HEK293 (cell line): ENCODE measurements around the gene EML3.

ENCODE experiments used
- IKZF3 ChIP-seq: fragments of 450-650 bp; IDR thresholded peaks from 2 replicates; pipeline ENCODE4 v1.5.0; 2018; ENCODE audit warnings: missing biosample characterization, mild to moderate bottlenecking, missing genetic modification characterization, moderate library complexity
- SCRT2 ChIP-seq: fragments of 450-650 bp; formaldehyde crosslinking; IDR thresholded peaks from 2 replicates; pipeline ENCODE4 v1.5.1; 2016; ENCODE audit warnings: missing biosample characterization, missing genetic modification characterization
- SP3 ChIP-seq: fragments of 450-650 bp; formaldehyde crosslinking; IDR thresholded peaks from 2 replicates; pipeline ENCODE4 v1.5.1; 2016; ENCODE audit warnings: missing biosample characterization, missing genetic modification characterization
- ZBTB44 ChIP-seq: fragments of 450-650 bp; IDR thresholded peaks from 2 replicates; pipeline ENCODE4 v1.5.1; 2018; ENCODE audit warnings: missing biosample characterization, mild to moderate bottlenecking, missing genetic modification characterization
- ZBTB8A ChIP-seq: fragments of 450-650 bp; formaldehyde crosslinking; IDR thresholded peaks from 2 replicates; pipeline ENCODE4 v1.5.1; 2016; ENCODE audit warnings: missing biosample characterization, missing genetic modification characterization
- ZEB2 ChIP-seq: fragments of 450-650 bp; formaldehyde crosslinking; IDR thresholded peaks from 2 replicates; pipeline ENCODE4 v1.5.1; 2016; ENCODE audit warnings: missing biosample characterization, missing genetic modification characterization
- ZNF112 ChIP-seq: fragments of 450-650 bp; formaldehyde crosslinking; IDR thresholded peaks from 2 replicates; pipeline ENCODE4 v1.5.0; 2017; ENCODE audit warnings: missing biosample characterization, missing genetic modification characterization
- ZNF121 ChIP-seq: fragments of 450-650 bp; formaldehyde crosslinking; IDR thresholded peaks from 2 replicates; pipeline ENCODE4 v1.5.1; 2016; ENCODE audit warnings: missing biosample characterization, missing genetic modification characterization
- ZNF140 ChIP-seq: fragments of 450-650 bp; formaldehyde crosslinking; IDR thresholded peaks from 2 replicates; pipeline ENCODE4 v1.5.1; 2016; ENCODE audit warnings: missing biosample characterization, missing genetic modification characterization
- ZNF157 ChIP-seq: fragments of 450-650 bp; formaldehyde crosslinking; IDR thresholded peaks from 2 replicates; pipeline ENCODE4 v1.5.1; 2016; ENCODE audit warnings: missing biosample characterization, missing genetic modification characterization
- ZNF266 ChIP-seq: fragments of 450-650 bp; formaldehyde crosslinking; IDR thresholded peaks from 2 replicates; pipeline ENCODE4 v1.5.1; 2016; ENCODE audit warnings: missing biosample characterization, missing genetic modification characterization, low read depth
- ZNF302 ChIP-seq: fragments of 450-650 bp; formaldehyde crosslinking; IDR thresholded peaks from 2 replicates; pipeline ENCODE4 v1.5.1; 2016; ENCODE audit warnings: missing biosample characterization, missing genetic modification characterization, low read depth
- ZNF311 ChIP-seq: fragments of 450-650 bp; formaldehyde crosslinking; IDR thresholded peaks from 2 replicates; pipeline ENCODE4 v1.5.1; 2017; ENCODE audit warnings: missing biosample characterization, missing genetic modification characterization, borderline replicate concordance
- ZNF341 ChIP-seq: fragments of 450-650 bp; formaldehyde crosslinking; IDR thresholded peaks from 2 replicates; pipeline ENCODE4; 2016; ENCODE audit warnings: low read depth, missing biosample characterization, missing genetic modification characterization
- ZNF350 ChIP-seq: fragments of 450-650 bp; formaldehyde crosslinking; IDR thresholded peaks from 2 replicates; pipeline ENCODE4 v1.5.0; 2017; ENCODE audit warnings: missing biosample characterization, mild to moderate bottlenecking, missing genetic modification characterization
- ZNF366 ChIP-seq: fragments of 450-650 bp; formaldehyde crosslinking; conservative IDR thresholded peaks from 2 replicates; pipeline ENCODE4 v1.5.1; 2016; ENCODE audit warnings: missing biosample characterization, missing genetic modification characterization
- ZNF416 ChIP-seq: fragments of 450-650 bp; formaldehyde crosslinking; IDR thresholded peaks from 2 replicates; pipeline ENCODE4 v1.5.1; 2016; ENCODE audit warnings: missing biosample characterization, missing genetic modification characterization
- ZNF610 ChIP-seq: fragments of 450-650 bp; formaldehyde crosslinking; IDR thresholded peaks from 2 replicates; pipeline ENCODE4 v1.5.1; 2016; ENCODE audit warnings: missing biosample characterization, missing genetic modification characterization, borderline replicate concordance
- ZNF626 ChIP-seq: fragments of 450-650 bp; sonication (Bioruptor Pico); formaldehyde crosslinking; IDR thresholded peaks from 2 replicates; pipeline ENCODE4 v1.5.1; 2018; ENCODE audit warnings: missing biosample characterization, missing genetic modification characterization, inconsistent platforms
- ZNF645 ChIP-seq: fragments of 450-650 bp; formaldehyde crosslinking; IDR thresholded peaks from 2 replicates; pipeline ENCODE4; 2016; ENCODE audit warnings: missing biosample characterization, missing genetic modification characterization
- ZNF664 ChIP-seq: fragments of 450-650 bp; formaldehyde crosslinking; IDR thresholded peaks from 2 replicates; pipeline ENCODE4 v1.5.1; 2016; ENCODE audit warnings: missing biosample characterization, missing genetic modification characterization
- ZNF707 ChIP-seq: fragments of 450-650 bp; formaldehyde crosslinking; IDR thresholded peaks from 2 replicates; pipeline ENCODE4 v1.5.1; 2016; ENCODE audit warnings: missing biosample characterization, missing genetic modification characterization
- ZNF791 ChIP-seq: fragments of 450-650 bp; formaldehyde crosslinking; IDR thresholded peaks from 2 replicates; pipeline ENCODE4 v1.5.1; 2016; ENCODE audit warnings: missing biosample characterization, missing genetic modification characterization
- ZNF792 ChIP-seq: fragments of 450-650 bp; formaldehyde crosslinking; IDR thresholded peaks from 2 replicates; pipeline ENCODE4 v1.5.1; 2016; ENCODE audit warnings: missing biosample characterization, missing genetic modification characterization
- ZSCAN23 ChIP-seq: fragments of 450-650 bp; formaldehyde crosslinking; IDR thresholded peaks from 2 replicates; pipeline ENCODE4 v1.5.1; 2016; ENCODE audit warnings: missing biosample characterization, missing genetic modification characterization
- TF ChIP-seq, protein P1 (sequence below): fragments of 450-650 bp; formaldehyde crosslinking; IDR thresholded peaks from 2 replicates; pipeline ENCODE4 v1.5.1; 2017; ENCODE audit warnings: missing biosample characterization, missing genetic modification characterization
- TF ChIP-seq, protein P2 (sequence below): fragments of 450-650 bp; formaldehyde crosslinking; conservative IDR thresholded peaks from 2 replicates; pipeline ENCODE4 v1.5.1; 2016; ENCODE audit warnings: low read depth, missing biosample characterization, missing genetic modification characterization

EML3 gene

GRCh38 chr11:62556875-62557631 lies 55.5 kb downstream of the EML3 start (continued):
- TF ChIP-seq ZNF140 (no peak), ZNF707 (tag by site-specific recombination) (no peak), SP3 (tag by site-specific recombination) (no peak), ZNF121 (tag by site-specific recombination) (no peak), ZEB2 (no peak), ZSCAN23 (no peak), ZNF416 (no peak), SCRT2 (tag by site-specific recombination) (no peak), ZNF610 (tag by site-specific recombination) (no peak), ZNF112 (tag by site-specific recombination) (no peak), ZNF302 (tag by site-specific recombination) (no peak), ZNF311 (tag by site-specific recombination) (no peak), ZNF645 (tag by site-specific recombination) (no peak), ZBTB44 (tag by site-specific recombination) (0 out of 2 replicates have a peak, but pooled peaks have one; percentile 53), ZNF664 (tag by site-specific recombination) (no peak), ZBTB8A (0 out of 2 replicates have a peak, but pooled peaks have one; percentile 11), ZNF626 (tag by site-specific recombination) (no peak), ZNF157 (tag by site-specific recombination) (no peak), ZNF791 (tag by site-specific recombination) (no peak), IKZF3 (0 out of 2 replicates have a peak, but pooled peaks have one; percentile 7), ZNF266 (no peak), ZNF792 (tag by site-specific recombination) (no peak), ZNF350 (no peak), ZNF341 (tag by site-specific recombination) (no peak), ZNF366 (tag by site-specific recombination) (0 out of 2 replicates have a peak, but pooled peaks have one; percentile 0)
- TF ChIP-seq, protein P1, sequence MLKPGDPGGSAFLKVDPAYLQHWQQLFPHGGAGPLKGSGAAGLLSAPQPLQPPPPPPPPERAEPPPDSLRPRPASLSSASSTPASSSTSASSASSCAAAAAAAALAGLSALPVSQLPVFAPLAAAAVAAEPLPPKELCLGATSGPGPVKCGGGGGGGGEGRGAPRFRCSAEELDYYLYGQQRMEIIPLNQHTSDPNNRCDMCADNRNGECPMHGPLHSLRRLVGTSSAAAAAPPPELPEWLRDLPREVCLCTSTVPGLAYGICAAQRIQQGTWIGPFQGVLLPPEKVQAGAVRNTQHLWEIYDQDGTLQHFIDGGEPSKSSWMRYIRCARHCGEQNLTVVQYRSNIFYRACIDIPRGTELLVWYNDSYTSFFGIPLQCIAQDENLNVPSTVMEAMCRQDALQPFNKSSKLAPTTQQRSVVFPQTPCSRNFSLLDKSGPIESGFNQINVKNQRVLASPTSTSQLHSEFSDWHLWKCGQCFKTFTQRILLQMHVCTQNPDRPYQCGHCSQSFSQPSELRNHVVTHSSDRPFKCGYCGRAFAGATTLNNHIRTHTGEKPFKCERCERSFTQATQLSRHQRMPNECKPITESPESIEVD (tag by site-specific recombination): no peak
- TF ChIP-seq, protein P2, sequence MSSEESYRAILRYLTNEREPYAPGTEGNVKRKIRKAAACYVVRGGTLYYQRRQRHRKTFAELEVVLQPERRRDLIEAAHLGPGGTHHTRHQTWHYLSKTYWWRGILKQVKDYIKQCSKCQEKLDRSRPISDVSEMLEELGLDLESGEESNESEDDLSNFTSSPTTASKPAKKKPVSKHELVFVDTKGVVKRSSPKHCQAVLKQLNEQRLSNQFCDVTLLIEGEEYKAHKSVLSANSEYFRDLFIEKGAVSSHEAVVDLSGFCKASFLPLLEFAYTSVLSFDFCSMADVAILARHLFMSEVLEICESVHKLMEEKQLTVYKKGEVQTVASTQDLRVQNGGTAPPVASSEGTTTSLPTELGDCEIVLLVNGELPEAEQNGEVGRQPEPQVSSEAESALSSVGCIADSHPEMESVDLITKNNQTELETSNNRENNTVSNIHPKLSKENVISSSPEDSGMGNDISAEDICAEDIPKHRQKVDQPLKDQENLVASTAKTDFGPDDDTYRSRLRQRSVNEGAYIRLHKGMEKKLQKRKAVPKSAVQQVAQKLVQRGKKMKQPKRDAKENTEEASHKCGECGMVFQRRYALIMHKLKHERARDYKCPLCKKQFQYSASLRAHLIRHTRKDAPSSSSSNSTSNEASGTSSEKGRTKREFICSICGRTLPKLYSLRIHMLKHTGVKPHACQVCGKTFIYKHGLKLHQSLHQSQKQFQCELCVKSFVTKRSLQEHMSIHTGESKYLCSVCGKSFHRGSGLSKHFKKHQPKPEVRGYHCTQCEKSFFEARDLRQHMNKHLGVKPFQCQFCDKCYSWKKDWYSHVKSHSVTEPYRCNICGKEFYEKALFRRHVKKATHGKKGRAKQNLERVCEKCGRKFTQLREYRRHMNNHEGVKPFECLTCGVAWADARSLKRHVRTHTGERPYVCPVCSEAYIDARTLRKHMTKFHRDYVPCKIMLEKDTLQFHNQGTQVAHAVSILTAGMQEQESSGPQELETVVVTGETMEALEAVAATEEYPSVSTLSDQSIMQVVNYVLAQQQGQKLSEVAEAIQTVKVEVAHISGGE (tag by site-specific recombination): no peak
